Stimulated activated naive CD4-positive, alpha-beta T cell treated with Interleukin-2 at 50 U/mL for 16 hours (primary cell): ENCODE results near the gene VSTM4.

ENCODE experiments used
- DNase-seq: peaks from one replicate; lab custom pipeline; 2025; lab: John Stamatoyannopoulos, UW

The VSTM4 gene

GRCh38 chr10:49141541-49142332, 26.4 kb upstream of the VSTM4 start:
- DNase-seq = no peak

GRCh38 chr10:49140304-49141177, 25.2 kb upstream of the VSTM4 start:
- DNase-seq = no peak

- no peak for DNase-seq
These were observed 24.5 kb upstream of the VSTM4 start for GRCh38 chr10:49139846-49140195.

GRCh38 chr10:49139028-49139845, 23.9 kb upstream of the VSTM4 start:
- DNase-seq = no peak

DNA sequence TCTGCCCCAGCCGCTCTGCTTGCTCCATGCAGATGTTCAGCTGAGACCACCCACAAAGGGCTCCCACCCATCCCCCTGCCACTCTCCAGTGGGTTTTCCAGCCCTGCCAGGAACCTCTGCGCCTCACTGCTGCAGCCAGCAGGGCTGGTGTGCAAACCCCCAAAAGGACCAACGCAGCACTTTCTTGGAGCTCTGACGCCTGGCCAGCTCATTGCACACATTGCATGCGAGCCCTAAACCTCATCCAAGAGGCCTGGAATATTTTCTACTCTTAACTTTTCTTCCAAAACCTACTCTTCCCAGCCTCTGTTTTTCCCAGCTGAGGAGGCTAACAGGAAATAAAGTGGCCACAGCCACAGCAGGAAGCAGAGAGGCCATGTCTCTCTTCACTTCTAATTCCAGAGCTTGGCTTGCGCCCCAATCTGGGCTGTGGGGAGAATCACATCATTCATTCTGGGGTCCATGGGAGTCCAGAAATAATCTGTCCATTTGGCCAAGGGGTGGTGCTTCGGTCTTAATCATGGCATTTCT, 23.1 kb upstream of the VSTM4 start:
- no peak for DNase-seq

GRCh38 chr10:49136525-49136924, 21.2 kb upstream of the VSTM4 start:
- no peak for DNase-seq

DNA sequence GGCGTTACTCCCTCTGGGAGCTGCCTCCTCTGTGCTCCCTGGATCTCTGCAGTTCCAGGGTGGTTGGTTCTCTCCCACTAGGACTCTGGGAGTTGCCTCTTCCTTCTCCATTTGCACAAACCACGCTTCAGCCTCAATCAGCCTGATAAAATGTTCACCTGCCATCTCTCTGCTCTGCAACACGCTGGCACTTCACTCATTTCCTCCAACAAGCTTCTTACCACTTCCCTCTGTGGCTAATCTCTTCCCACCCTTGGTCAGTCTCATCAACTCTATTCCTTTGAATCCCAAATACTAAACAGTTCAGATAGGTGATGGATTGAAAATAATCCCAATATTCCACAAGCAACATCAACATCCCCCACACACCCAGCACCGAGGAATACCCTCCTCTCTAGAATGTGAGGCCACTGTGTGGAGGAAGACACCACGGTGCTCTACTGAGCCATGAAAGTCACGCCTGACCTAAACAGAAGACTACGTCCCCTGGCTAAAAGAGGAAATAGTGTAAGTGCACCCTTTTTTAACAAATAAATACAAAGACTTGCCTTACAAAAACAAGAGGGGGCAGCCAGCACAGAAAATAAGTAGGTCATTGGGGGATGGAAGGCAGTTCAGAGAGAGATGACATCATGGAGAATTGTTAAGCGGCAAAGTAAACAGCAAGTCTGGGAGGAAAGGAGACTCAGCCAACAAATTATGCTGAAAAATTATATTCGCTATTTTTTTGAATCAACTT, 20.4 kb upstream of the VSTM4 start:
- DNase-seq = no peak

DNA sequence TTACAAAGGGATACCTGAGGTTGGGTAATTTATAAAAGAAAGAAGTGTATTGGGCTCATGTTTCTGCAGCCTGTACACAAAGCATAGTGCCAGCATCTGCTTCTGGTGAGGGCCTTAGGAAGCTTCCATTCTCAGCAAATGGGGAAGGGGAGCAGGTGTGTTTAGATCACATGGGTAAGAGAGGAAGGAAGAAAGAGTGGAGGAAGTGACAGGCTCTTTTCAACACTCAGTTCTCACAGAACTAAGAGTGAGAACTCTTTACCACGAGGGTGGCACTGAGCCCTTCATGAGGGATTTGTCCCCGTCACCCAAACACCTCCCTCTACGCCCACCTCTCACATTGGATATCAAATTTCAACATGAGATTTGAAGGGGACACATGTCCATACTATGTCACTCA, 19.0 kb upstream of the VSTM4 start:
- DNase-seq = no peak

GRCh38 chr10:49133706-49134248, 18.5 kb upstream of the VSTM4 start, which contains the start of gene FAM170B:
Gene FAM170B (minus strand): TSS chr10:49134021. CDS start chr10:49133918, 103 bp downstream.
- no peak for DNase-seq

DNA sequence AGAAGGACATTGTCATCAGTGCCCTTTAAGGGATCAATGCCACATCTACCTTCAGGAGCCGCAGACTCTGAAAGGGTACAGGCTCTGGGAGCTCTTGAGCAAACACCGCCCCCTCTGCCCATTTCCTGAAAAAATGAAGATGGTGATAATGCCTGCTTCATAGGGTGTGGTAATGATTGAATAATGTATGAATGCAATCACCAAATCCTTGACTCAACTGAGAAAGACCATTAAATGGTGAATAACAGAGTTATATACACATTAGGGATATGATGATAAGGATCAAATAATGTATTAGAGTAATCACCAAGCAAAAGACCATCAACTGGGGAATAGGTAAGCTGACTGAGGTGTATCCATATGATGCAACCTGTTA, 17.0 kb upstream of the VSTM4 start:
- no peak for DNase-seq

GRCh38 chr10:49131507-49132361, 16.4 kb upstream of the VSTM4 start:
- no peak for DNase-seq

DNA sequence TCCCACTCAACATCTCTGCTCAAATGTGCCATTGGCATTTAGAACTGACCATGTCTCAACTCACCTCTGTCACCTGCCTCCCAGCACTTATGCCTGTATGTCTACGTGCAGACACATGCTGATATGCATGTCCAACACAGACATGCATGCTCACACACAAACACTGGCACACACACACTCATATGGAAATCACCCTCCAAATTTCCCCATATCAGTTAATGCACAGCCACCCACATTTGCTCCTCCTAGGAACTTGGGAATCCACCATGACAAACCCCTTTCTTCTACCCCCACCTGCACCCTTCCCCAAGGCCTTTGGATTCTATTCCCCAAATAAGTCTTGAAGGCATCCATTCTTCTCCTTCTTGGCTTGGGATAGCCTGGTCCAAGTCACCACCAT, 14.1 kb upstream of the VSTM4 start:
- no peak for DNase-seq

GRCh38 chr10:49128854-49129253, 13.5 kb upstream of the VSTM4 start:
- DNase-seq = no peak

- DNase-seq = no peak
These were observed 8.9 kb upstream of the VSTM4 start for GRCh38 chr10:49123981-49124950.

GRCh38 chr10:49120911-49121310, 5.6 kb upstream of the VSTM4 start:
- no peak for DNase-seq

GRCh38 chr10:49119746-49120145, 4.4 kb upstream of the VSTM4 start:
- DNase-seq = no peak

DNA sequence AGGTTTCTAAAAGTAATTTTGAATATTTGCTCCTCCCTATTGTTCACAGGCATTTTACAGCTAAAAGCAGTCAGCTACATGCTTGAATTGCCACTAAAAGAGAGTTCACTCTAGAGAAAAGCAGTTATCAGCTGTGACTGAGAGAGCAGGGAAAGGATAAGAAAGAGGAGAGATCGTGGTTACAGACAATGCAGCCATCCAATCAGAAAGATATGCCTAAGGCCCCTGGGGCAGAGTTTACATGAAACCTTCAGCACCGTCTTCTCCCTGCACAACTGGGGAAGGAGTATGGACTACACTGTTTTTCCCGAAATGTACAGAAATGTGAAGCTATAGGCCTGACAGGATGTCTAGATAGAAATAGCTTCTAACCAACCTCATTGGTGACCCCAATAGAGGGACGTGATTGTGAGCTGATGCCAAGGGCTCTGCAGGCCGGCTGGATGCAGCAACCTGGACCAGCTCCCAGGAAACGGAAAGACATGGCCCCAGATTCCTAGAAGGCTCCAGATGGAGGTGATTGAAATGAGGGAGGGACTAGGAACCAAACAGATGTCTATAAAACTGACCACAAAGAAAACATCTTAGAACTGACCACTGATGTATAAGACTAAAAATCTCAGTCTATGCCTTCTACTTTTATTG, 3.2 kb upstream of the VSTM4 start:
- DNase-seq = no peak

DNA sequence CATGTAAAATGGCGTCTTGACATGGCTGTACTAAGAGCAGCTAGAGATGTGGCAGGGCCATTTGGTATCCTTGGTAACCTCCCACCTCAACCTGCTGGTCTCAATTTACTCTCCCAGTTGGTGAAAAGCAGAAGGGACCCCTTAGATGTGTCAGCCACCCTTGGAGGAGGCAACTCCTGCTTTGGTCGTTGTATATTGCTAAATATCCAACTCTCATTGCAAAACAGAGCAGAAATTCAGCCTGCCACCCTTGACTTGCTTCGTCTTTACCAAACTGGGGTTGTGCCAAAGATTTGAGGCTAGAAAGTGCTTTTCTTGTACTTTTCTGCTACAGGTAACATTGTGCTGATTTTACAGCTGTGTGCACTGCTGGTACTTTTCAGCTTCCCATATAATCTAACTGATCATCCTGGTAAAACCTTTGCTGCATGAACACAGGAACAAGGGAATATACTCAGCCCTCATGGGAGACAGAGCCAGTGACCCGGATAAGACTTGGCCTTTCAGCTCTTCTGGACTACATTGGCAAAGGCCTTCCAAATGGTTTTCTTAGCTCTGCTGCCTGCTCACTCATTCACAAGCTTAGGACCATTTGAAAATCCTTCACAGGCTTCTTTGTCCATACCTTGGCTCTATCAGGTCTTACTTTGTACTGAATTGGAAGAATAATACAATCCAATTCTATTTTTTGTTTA, 2.2 kb upstream of the VSTM4 start:
- DNase-seq = no peak
